WI38 (cell line): ENCODE results near the gene HYI.

Experiments used
- H3K4me3 ChIP-seq: 2 replicates; pipeline ENCODE4 v1.5.1; 2011; ENCODE audit warnings: low read depth, mild to moderate bottlenecking, control low read depth, low read length
- CTCF ChIP-seq: IDR thresholded peaks from 2 replicates; pipeline ENCODE4 v1.5.1; 2012; ENCODE audit warnings: low read depth, mild to moderate bottlenecking, control low read depth, low read length

The HYI gene

GRCh38 chr1:43437031-43437973 lies 16.4 kb downstream of the HYI start:
- no peak for TF ChIP-seq CTCF
- no peak overlapping the region for H3K4me3 ChIP-seq

DNA sequence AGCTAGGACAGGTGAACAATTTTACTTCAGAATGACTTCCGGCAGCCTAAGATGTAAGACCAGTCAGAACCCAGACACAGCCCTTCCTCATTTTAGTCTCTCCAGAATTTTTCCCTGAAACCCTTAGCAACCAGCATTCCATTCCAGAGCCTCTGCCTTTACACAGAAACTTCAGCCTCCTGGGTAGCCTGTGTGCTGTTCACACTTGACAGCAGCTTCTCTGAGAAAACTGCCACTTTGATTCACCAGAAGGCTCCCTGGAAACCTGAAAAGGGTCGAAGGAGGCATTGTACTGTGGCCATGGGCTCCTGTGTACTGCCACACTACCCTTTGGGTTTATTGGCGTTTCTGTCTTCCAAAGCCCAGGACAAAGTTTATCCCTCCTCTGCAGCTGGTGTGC lies 17.4 kb downstream of the HYI start:
- no peak for TF ChIP-seq CTCF
- H3K4me3 ChIP-seq: no peak overlapping the region

DNA sequence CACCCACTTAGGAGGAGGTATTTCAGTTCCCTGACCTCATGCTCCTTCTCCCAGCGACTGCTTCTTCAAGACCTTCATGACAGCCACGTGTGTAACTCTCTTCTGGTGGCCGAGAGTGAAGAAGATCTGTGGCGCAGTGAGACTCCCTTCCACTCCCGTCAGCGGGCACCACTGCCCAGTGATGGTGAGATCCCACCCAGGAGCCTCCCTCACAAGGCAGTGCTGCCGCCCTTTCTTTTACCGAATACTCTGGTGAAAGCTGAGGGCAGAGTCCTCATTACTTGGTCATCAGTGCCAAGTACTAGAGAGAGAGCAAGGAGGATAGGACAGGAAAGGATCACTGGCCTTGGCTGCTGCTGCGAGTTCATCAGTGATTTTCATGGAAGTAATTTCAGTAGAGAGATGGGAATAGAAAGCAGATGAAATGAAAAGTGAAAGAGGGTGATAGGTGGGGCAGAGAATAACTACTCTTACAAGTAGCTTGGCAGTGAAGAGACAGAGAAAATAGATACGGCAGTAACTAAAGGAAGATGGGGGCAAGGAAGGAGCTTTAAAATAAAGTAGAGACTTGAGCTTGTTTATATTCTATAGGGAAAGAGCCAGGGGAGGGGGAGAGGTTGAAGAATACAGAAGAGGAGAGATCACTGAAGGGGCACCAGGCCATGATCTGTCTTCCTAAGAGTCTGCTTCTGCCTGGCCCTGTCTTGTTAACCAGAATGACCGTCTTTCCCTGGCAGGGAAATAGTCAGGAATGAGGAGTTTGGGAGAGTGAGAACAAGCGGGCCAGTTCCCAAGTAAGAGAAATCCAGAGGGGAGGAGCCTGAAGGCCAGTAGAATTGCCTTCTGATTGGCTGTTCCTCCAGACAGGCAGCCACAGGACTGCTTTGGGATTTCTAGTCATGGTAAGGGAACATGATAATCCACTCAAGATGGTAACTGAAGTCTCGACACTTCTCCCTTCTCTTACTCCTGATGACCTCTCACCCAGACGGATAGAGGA lies 18.3 kb downstream of the HYI start:
- TF ChIP-seq CTCF: no peak
- H3K4me3 ChIP-seq: no peak overlapping the region

GRCh38 chr1:43434256-43434655 lies 19.5 kb downstream of the HYI start:
- H3K4me3 ChIP-seq: no peak overlapping the region
- no peak for TF ChIP-seq CTCF

- no peak for TF ChIP-seq CTCF
- no peak overlapping the region for H3K4me3 ChIP-seq
Observed at GRCh38 chr1:43432907-43433306, 20.8 kb downstream of the HYI start.

GRCh38 chr1:43432171-43432860 lies 21.4 kb downstream of the HYI start:
- H3K4me3 ChIP-seq: no peak overlapping the region
- TF ChIP-seq CTCF: no peak
